NCI-H526 (cell line): ENCODE measurements around the gene LDLRAD4.
A peak's percentile ranks its signal among the peaks of the same experiment; 100 is the strongest.

Experiments
- DNase-seq, 2 experiments: peaks; one replicate each; lab custom pipeline; 2025; lab: John Stamatoyannopoulos, UW

LDLRAD4 gene

GRCh38 chr18:13309031-13309747 is 90.6 kb downstream of the LDLRAD4 start:
- no peak for DNase-seq

GRCh38 chr18:13309748-13310670 is 91.4 kb downstream of the LDLRAD4 start:
- DNase-seq: no peak

GRCh38 chr18:13311193-13311592 is 92.6 kb downstream of the LDLRAD4 start:
- no peak for DNase-seq

- DNase-seq: no peak
These were observed 94.0 kb downstream of the LDLRAD4 start for GRCh38 chr18:13312515-13312914.

- DNase-seq: no peak
These were observed 94.6 kb downstream of the LDLRAD4 start for GRCh38 chr18:13313006-13313686.

- DNase-seq: no peak
These were observed 96.4 kb downstream of the LDLRAD4 start for GRCh38 chr18:13315000-13315399.

- no peak for DNase-seq
These were observed 97.5 kb downstream of the LDLRAD4 start for GRCh38 chr18:13316063-13316462.

GRCh38 chr18:13317801-13318200 is 99.2 kb downstream of the LDLRAD4 start:
- no peak for DNase-seq

- no peak for DNase-seq
These were observed 100.4 kb downstream of the LDLRAD4 start for GRCh38 chr18:13318731-13319501.

GRCh38 chr18:13319629-13320028 is 101.1 kb downstream of the LDLRAD4 start:
- DNase-seq: no peak

- DNase-seq: no peak
These were observed 101.5 kb downstream of the LDLRAD4 start for GRCh38 chr18:13320096-13320495.

- DNase-seq: no peak
These were observed 102.4 kb downstream of the LDLRAD4 start for GRCh38 chr18:13320891-13321425.

- DNase-seq: no peak
These were observed 103.4 kb downstream of the LDLRAD4 start for GRCh38 chr18:13321923-13322322.

- no peak for DNase-seq
These were observed 104.6 kb downstream of the LDLRAD4 start for GRCh38 chr18:13323186-13323585.

- no peak for DNase-seq
These were observed 106.3 kb downstream of the LDLRAD4 start for GRCh38 chr18:13324880-13325279.

GRCh38 chr18:13328213-13328612 is 109.7 kb downstream of the LDLRAD4 start:
- peak; percentile 7 to 9 for DNase-seq

GRCh38 chr18:13330996-13331395 is 112.4 kb downstream of the LDLRAD4 start:
- no peak for DNase-seq

- DNase-seq: no peak
These were observed 113.3 kb downstream of the LDLRAD4 start for GRCh38 chr18:13331846-13332245.

GRCh38 chr18:13332874-13333273 is 114.3 kb downstream of the LDLRAD4 start:
- no peak for DNase-seq

GRCh38 chr18:13335903-13336302 is 117.3 kb downstream of the LDLRAD4 start:
- no peak for DNase-seq

GRCh38 chr18:13336841-13337240 is 118.3 kb downstream of the LDLRAD4 start:
- DNase-seq: no peak
